Measurements from ENCODE around the gene EPB41L5. TPM values are rescaled to one million over a fixed set of nuclear protein-coding genes. Genes with fewer than 3 reads are reported as not detected.
"Not testable (repeated sequence)": the region's sequence is repeated elsewhere in the genome, so short reads cannot be mapped to it uniquely, and the experiment has no call there.

The EPB41L5 gene
- total RNA-seq, 1 donor from 2014 or later = 14.9 TPM

DNA sequence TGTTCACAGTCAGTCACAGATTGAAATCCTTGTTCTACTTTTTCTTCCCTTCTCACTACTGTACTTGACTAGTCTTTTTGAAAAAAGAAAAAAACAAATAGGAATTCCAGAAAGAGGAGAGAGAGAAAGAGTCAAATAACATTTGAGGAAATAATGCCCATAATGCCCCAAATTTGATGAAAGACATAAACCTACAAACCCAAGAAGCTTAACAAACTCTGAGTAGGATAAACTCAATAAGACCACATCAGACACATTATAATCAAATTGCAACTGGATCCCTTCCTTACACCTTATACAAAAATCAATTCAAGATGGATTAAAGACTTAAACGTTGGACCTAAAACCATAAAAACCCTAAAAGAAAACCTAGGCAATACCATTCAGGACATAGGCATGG is 179.4 kb downstream of the EPB41L5 start:
- Mint-ChIP-seq H3K4me3 (ENCODE audit: unreplicated experiment) (no peak overlapping the region), H3K9me3 (ENCODE audit: unreplicated experiment) (peaks cover 12% of the 10 kb centered on the region)
- TF ChIP-seq, protein P1, sequence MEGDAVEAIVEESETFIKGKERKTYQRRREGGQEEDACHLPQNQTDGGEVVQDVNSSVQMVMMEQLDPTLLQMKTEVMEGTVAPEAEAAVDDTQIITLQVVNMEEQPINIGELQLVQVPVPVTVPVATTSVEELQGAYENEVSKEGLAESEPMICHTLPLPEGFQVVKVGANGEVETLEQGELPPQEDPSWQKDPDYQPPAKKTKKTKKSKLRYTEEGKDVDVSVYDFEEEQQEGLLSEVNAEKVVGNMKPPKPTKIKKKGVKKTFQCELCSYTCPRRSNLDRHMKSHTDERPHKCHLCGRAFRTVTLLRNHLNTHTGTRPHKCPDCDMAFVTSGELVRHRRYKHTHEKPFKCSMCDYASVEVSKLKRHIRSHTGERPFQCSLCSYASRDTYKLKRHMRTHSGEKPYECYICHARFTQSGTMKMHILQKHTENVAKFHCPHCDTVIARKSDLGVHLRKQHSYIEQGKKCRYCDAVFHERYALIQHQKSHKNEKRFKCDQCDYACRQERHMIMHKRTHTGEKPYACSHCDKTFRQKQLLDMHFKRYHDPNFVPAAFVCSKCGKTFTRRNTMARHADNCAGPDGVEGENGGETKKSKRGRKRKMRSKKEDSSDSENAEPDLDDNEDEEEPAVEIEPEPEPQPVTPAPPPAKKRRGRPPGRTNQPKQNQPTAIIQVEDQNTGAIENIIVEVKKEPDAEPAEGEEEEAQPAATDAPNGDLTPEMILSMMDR (IDR thresholded peaks at IDR 0.05) = no peak

GRCh38 chr2:120195553-120195952 is 182.7 kb downstream of the EPB41L5 start:
- H3K4me3 Mint-ChIP-seq (ENCODE audit: unreplicated experiment) = no peak overlapping the region
- TF ChIP-seq, protein P1 (IDR thresholded peaks at IDR 0.05) = no peak
- H3K9me3 Mint-ChIP-seq (ENCODE audit: unreplicated experiment) = peaks cover 27% of the 10 kb centered on the region
- DNase-seq (ENCODE audit: extremely low spot score, unreplicated experiment) = no peak
- peaks cover 5% of the 10 kb centered on the region for H3K36me3 Mint-ChIP-seq (ENCODE audit: unreplicated experiment)
- H3K27ac Mint-ChIP-seq (ENCODE audit: unreplicated experiment) = no peak overlapping the region
- peaks cover 9% of the 10 kb centered on the region for H3K4me1 Mint-ChIP-seq (ENCODE audit: unreplicated experiment)
- H3K27me3 Mint-ChIP-seq (ENCODE audit: unreplicated experiment) = peaks cover 5% of the 10 kb centered on the region

More for the DNA sequence above, 179.4 kb downstream of the EPB41L5 start:
- H3K36me3 Mint-ChIP-seq (ENCODE audit: unreplicated experiment) = peaks cover 5% of the 10 kb centered on the region
- H3K27ac Mint-ChIP-seq (ENCODE audit: unreplicated experiment) = no peak overlapping the region
- no peak for DNase-seq (ENCODE audit: extremely low spot score, unreplicated experiment)
- peaks cover 9% of the 10 kb centered on the region for H3K4me1 Mint-ChIP-seq (ENCODE audit: unreplicated experiment)
- H3K27me3 Mint-ChIP-seq (ENCODE audit: unreplicated experiment) = peaks cover 11% of the 10 kb centered on the region

- H3K4me1 Mint-ChIP-seq (ENCODE audit: unreplicated experiment); H3K27me3 Mint-ChIP-seq (ENCODE audit: unreplicated experiment); DNase-seq (ENCODE audit: extremely low spot score, unreplicated experiment); H3K27ac Mint-ChIP-seq (ENCODE audit: unreplicated experiment); H3K4me3 Mint-ChIP-seq (ENCODE audit: unreplicated experiment); H3K36me3 Mint-ChIP-seq (ENCODE audit: unreplicated experiment): not testable (repeated sequence)
- peaks cover 15% of the 10 kb centered on the region for H3K9me3 Mint-ChIP-seq (ENCODE audit: unreplicated experiment)
Measured at GRCh38 chr2:120199817-120200459, 187.1 kb downstream of the EPB41L5 start.

DNA sequence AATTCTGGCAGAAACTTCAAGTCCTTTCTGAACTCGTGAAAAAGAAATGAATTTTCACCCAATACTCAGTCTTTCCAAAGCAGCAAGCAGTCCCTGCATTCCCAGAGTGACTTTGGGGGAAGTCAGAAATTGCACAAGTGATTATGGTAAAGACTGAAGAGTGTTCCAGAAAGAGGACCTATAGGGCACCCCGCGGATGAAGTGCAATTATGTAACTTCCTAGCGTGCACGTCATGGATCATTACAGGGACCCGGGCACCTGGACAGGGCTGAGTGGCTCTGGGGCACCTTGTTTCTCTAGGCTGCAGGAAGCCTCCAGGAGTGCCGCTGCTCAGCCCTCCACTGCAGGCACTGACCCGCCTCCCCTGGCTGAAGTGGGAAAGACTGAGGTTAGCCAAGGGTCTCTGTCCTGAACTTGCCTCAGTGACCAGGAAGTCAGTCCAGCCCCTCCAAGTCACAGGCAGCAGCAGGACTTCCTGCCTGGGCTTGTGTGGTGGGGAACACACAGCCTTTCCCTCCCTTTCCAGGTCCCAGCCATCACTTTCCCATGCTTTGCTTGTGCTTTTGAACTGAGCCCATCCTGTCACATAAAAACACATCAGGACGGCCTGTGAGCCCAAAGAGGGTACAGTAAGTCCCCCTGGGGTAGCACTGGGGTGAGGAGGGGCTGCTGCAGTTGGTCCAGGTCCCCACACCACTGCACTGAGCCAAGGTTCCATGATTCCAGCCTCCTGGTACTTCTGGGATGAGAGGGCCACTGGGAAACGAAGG is 190.6 kb downstream of the EPB41L5 start:
- Mint-ChIP-seq H3K36me3 (ENCODE audit: unreplicated experiment) (no peaks in the 10 kb centered on the region), H3K4me3 (ENCODE audit: unreplicated experiment) (no peak overlapping the region), H3K27ac (ENCODE audit: unreplicated experiment) (no peak overlapping the region), H3K27me3 (ENCODE audit: unreplicated experiment) (no peaks in the 10 kb centered on the region), H3K4me1 (ENCODE audit: unreplicated experiment) (no peaks in the 10 kb centered on the region), H3K9me3 (ENCODE audit: unreplicated experiment) (peaks cover 10% of the 10 kb centered on the region)
- TF ChIP-seq, protein P1 (IDR thresholded peaks at IDR 0.05) = no peak
- peak; percentile 74 for DNase-seq (ENCODE audit: extremely low spot score, unreplicated experiment)

DNA sequence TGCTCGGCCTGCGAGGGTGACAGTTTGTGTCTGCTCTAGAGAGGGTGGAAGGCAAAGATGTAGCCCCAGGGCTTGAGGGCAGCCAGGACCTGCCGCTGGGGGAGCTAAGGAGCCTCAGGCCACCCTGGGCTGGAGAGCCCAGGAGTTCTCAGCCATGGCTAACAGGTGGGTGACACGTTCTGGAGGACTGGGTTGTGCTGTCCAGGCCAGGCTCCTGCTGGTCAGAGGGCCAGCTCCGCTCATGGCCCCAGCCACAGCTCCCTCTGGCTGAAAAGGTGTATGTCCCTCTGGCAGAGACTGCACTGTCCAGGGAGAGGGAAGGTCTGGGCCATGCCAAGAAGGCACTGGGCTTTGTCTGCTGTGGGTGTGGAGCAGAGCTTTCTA is 191.1 kb downstream of the EPB41L5 start:
- H3K4me1 Mint-ChIP-seq (ENCODE audit: unreplicated experiment) = no peaks in the 10 kb centered on the region
- no peaks in the 10 kb centered on the region for H3K27me3 Mint-ChIP-seq (ENCODE audit: unreplicated experiment)
- TF ChIP-seq, protein P1 (IDR thresholded peaks at IDR 0.05) = no peak
- no peak overlapping the region for H3K27ac Mint-ChIP-seq (ENCODE audit: unreplicated experiment)
- DNase-seq (ENCODE audit: extremely low spot score, unreplicated experiment) = peak; percentile 73
- H3K9me3 Mint-ChIP-seq (ENCODE audit: unreplicated experiment) = peaks cover 4% of the 10 kb centered on the region
- H3K36me3 Mint-ChIP-seq (ENCODE audit: unreplicated experiment) = no peaks in the 10 kb centered on the region
- H3K4me3 Mint-ChIP-seq (ENCODE audit: unreplicated experiment) = no peak overlapping the region
